Measurements from ENCODE around the gene PSME3IP1.

GRCh38 chr16:57113664-57114063 is 72.2 kb downstream of the PSME3IP1 start:
- no peak for TF ChIP-seq POLR2A (IDR thresholded peaks at IDR 0.05)
- no peak for TF ChIP-seq CTCF (IDR thresholded peaks at IDR 0.05)

Data from breast epithelium (tissue), 3 donors.